Tibial nerve (tissue), 4 donors: ENCODE measurements around the gene RAB17. TPM values are rescaled to one million over a fixed set of nuclear protein-coding genes. Genes with fewer than 3 reads are reported as not detected.

Experiments
- DNase-seq, 2 donors: peaks; one replicate each; pipeline ENCODE4 v3.0.0-alpha.2; 2019; ENCODE audit warnings: low spot score in 2 of 2
- H3K27ac ChIP-seq, 4 donors: fragments of 200-600 bp; sonication (generic) in 3 of 4; one replicate each; pipeline ENCODE4 v1.5.1; 2017 to 2019; ENCODE audit warnings: mild to moderate bottlenecking in 1 of 4
- H3K27me3 ChIP-seq, 2 donors: fragments of 200-600 bp; sonication (generic) in 1 of 2; one replicate each; pipeline versions ENCODE4 v1.5.1 to v1.6.0; 2017 to 2019
- H3K36me3 ChIP-seq, 3 donors: fragments of 200-600 bp; sonication (generic); one replicate each; pipeline ENCODE4 v1.5.1; 2018 to 2019
- H3K4me1 ChIP-seq, 4 donors: fragments of 200-600 bp; sonication (generic) in 3 of 4; one replicate each; pipeline ENCODE4 v1.5.1; 2017 to 2019
- H3K4me3 ChIP-seq, 4 donors: fragments of 200-600 bp; sonication (generic) in 3 of 4; one replicate each; pipeline ENCODE4 v1.5.1; 2017 to 2019; ENCODE audit warnings: mild to moderate bottlenecking in 1 of 4, moderate library complexity in 1 of 4
- H3K9me3 ChIP-seq, 4 donors: fragments of 200-600 bp; sonication (generic) in 3 of 4; one replicate each; pipeline ENCODE4 v1.5.1; 2017 to 2019
- EP300 ChIP-seq, 2 donors: sonication (generic); formaldehyde crosslinking; IDR thresholded peaks; one replicate each; pipeline ENCODE4 v1.6.1; 2017; ENCODE audit warnings: antibody characterized with exemption in 2 of 2, mild to moderate bottlenecking in 1 of 2
- POLR2A ChIP-seq, 2 donors: fragments of 450-650 bp; IDR thresholded peaks; one replicate each; pipeline ENCODE4 v1.6.1; 2017; ENCODE audit warnings: antibody characterized with exemption in 2 of 2, mild to moderate bottlenecking in 2 of 2, moderate library complexity in 2 of 2
- WGBS, 2 donors: methylation state at CpG; one replicate each; pipeline ENCODE4 v1.1.5; 2018; 5-methylcytosine and 5-hydroxymethylcytosine counted together
- total RNA-seq, 4 donors: library from RNA; depleted of rRNA; stranded (reverse); fragments of >200 nt; gene quantifications; one replicate each; pipeline ENCODE4 v1.1.0, GENCODE V29; 2016
- TF ChIP-seq, protein P1 (sequence below), 5 experiments: fragments of 200-600 bp in 3 of 5; fragments of 450-650 bp in 2 of 5; sonication (generic) in 3 of 5; IDR thresholded peaks; one replicate each; pipeline ENCODE4 v1.5.1; 2016 to 2019; ENCODE audit warnings: antibody characterized with exemption in 5 of 5, mild to moderate bottlenecking in 3 of 5, moderate library complexity in 2 of 5

Gene RAB17
- total RNA-seq, 4 donors from 2014 or later = 0.63 to 2.1 TPM; not detected in 2

DNA sequence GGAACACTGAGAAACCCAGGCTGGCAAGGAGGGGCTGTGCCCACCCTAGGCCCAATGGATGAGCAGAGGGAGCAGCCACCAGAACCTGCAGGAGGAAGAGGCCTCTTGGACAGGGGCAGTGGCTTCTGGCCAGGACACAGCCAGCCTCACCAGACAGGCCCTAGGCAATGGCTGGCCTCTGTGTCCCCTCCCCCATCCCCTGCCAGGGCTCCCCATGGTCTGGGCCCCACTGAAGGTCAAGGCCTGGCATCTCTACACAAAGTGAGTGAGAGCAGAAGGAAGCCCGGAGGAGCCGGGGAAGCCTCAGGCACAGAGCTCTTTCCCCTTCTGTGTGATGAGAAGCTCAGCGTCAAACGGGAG lies 17.8 kb downstream of the RAB17 start:
- Histone ChIP-seq H3K36me3 (no peaks in the 10 kb centered on the region), H3K9me3 (no peaks in the 10 kb centered on the region), H3K27me3 (no peaks in the 10 kb centered on the region), H3K4me3 (no peak overlapping the region), H3K27ac (no peak overlapping the region), H3K4me1 (peaks cover 0 to 11% (median 0%) of the 10 kb centered on the region in 4 donors)
- TF ChIP-seq POLR2A (IDR thresholded peaks at IDR 0.05) (no peak), EP300 (IDR thresholded peaks at IDR 0.05) (no peak)
- TF ChIP-seq, protein P1, sequence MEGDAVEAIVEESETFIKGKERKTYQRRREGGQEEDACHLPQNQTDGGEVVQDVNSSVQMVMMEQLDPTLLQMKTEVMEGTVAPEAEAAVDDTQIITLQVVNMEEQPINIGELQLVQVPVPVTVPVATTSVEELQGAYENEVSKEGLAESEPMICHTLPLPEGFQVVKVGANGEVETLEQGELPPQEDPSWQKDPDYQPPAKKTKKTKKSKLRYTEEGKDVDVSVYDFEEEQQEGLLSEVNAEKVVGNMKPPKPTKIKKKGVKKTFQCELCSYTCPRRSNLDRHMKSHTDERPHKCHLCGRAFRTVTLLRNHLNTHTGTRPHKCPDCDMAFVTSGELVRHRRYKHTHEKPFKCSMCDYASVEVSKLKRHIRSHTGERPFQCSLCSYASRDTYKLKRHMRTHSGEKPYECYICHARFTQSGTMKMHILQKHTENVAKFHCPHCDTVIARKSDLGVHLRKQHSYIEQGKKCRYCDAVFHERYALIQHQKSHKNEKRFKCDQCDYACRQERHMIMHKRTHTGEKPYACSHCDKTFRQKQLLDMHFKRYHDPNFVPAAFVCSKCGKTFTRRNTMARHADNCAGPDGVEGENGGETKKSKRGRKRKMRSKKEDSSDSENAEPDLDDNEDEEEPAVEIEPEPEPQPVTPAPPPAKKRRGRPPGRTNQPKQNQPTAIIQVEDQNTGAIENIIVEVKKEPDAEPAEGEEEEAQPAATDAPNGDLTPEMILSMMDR (IDR thresholded peaks at IDR 0.05) = no peak
- 64 to 72% methylated on average over 4 of the region's 4 CpGs for WGBS, 2 donors
- DNase-seq = no peak

DNA sequence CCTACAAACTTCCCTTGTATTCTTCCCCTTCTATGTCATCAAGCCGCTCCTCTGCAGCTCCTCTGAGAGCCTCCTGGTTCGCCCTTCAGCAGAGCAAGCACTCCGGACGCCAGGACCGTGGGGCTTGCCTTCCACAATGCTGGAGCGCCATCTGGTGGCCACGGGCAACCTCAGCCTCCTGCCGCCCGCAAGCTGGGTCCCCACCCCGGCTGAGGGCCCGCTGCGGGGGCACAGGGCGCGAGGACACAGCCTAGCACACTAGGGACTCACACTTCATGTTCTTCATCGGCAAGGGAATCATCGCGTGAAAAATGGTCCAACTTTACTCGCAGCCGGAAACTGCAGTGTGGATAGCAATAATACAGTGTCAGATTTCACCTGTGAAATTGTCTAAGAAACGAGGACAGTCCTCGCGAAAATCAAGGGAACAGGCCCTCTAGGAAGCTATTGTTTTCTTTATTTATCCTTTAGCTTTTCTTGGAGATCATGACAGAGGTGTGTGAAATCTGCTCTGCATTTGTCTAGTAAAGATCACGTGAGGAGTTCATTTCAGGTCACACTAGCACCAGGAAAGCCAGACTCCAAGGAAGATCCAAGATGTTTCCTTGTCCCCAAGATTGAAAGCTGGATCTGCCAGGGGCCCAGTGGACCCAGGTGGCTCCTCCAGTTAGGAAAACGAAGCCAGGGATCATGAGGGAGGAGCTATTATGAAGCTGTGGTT lies 18.4 kb downstream of the RAB17 start:
- TF ChIP-seq, protein P1 (IDR thresholded peaks at IDR 0.05) = peak; percentile 91 to 99 (median 97)
- peak in 1 of 2 donors; percentile 40 for TF ChIP-seq EP300 (IDR thresholded peaks at IDR 0.05)
- no peak for TF ChIP-seq POLR2A (IDR thresholded peaks at IDR 0.05)
- DNase-seq = peak; percentile 79 to 88
- peaks cover 0 to 11% (median 0%) of the 10 kb centered on the region in 4 donors for H3K4me1 ChIP-seq
- no peak overlapping the region for H3K4me3 ChIP-seq
- H3K27me3 ChIP-seq = no peaks in the 10 kb centered on the region
- WGBS, 2 donors = 11 to 13% methylated on average over 22 to 24 of the region's 24 CpGs
- no peaks in the 10 kb centered on the region for H3K9me3 ChIP-seq
- no peaks in the 10 kb centered on the region for H3K36me3 ChIP-seq
- no peak overlapping the region for H3K27ac ChIP-seq

GRCh38 chr2:237571551-237571950 lies 19.0 kb downstream of the RAB17 start:
- Histone ChIP-seq H3K4me3 (no peak overlapping the region), H3K27me3 (no peaks in the 10 kb centered on the region), H3K4me1 (peaks cover 0 to 11% (median 0%) of the 10 kb centered on the region in 4 donors), H3K9me3 (no peaks in the 10 kb centered on the region), H3K36me3 (no peaks in the 10 kb centered on the region), H3K27ac (no peak overlapping the region)
- TF ChIP-seq EP300 (IDR thresholded peaks at IDR 0.05) (no peak), POLR2A (IDR thresholded peaks at IDR 0.05) (no peak)
- TF ChIP-seq, protein P1 (IDR thresholded peaks at IDR 0.05) = no peak
- WGBS, 2 donors = 97 to 98% methylated on average over 7 of the region's 7 CpGs
- DNase-seq = no peak

DNA sequence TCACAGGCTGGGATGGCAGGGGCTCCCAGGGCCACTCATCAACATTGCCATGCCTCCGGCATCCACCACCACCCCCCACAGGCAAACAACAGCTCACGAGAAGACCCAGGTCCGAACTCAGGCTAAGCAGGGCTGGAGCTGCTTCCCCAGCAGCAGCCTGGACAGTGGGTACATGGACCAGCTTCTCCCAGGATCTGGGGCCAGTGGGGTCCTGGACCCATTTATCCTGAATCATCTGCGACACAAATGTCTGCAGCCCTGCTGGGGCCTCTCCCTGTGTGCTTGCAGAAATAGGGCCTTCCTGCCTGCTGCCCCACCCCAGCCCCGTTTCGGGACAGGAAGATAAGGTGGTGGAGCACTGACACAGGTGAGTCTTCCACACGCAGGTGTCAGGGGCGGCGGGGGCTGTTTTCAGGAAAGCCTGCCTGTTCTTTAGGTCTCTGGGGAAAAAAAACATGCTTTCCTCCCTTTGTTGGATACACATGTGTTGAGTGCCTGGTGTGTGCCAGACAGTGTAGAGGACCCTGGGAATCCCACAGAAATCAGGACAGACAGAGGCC lies 19.7 kb downstream of the RAB17 start:
- no peaks in the 10 kb centered on the region for H3K36me3 ChIP-seq
- H3K4me3 ChIP-seq = no peak overlapping the region
- TF ChIP-seq POLR2A (IDR thresholded peaks at IDR 0.05) = no peak
- TF ChIP-seq, protein P1 (IDR thresholded peaks at IDR 0.05) = no peak
- no peak for TF ChIP-seq EP300 (IDR thresholded peaks at IDR 0.05)
- H3K27me3 ChIP-seq = no peaks in the 10 kb centered on the region
- no peaks in the 10 kb centered on the region for H3K9me3 ChIP-seq
- 81 to 92% methylated on average over 7 to 9 of the region's 9 CpGs for WGBS, 2 donors
- peaks cover 0 to 11% (median 0%) of the 10 kb centered on the region in 4 donors for H3K4me1 ChIP-seq
- H3K27ac ChIP-seq = no peak overlapping the region
- no peak for DNase-seq

DNA sequence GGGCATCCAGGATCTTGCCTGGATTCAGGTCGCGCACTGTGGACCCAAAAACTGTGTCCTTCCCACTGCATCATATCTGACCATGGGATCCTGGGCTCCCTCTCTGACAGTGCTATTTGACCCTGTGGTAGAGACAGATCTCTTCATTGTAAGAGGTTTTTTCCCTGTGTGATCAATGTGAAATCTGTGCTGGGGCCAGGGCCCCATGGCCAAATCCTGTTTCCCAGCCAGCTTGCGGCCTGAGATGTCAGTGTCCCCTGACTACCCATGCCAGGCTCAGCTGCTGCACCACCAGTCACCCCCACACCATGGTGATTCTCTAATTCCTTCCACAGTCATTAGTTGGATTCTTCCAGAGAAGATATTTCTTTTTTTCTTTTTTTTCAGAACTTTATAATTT lies 20.6 kb downstream of the RAB17 start:
- Histone ChIP-seq H3K36me3 (no peaks in the 10 kb centered on the region), H3K9me3 (no peaks in the 10 kb centered on the region), H3K27me3 (peaks cover 0 to 1% of the 10 kb centered on the region in 2 donors), H3K4me1 (peaks cover 0 to 11% (median 0%) of the 10 kb centered on the region in 4 donors), H3K27ac (no peak overlapping the region), H3K4me3 (no peak overlapping the region)
- WGBS, 2 donors = 94 to 100% methylated on average over 3 of the region's 3 CpGs
- TF ChIP-seq EP300 (IDR thresholded peaks at IDR 0.05) = no peak
- TF ChIP-seq POLR2A (IDR thresholded peaks at IDR 0.05) = no peak
- TF ChIP-seq, protein P1 (IDR thresholded peaks at IDR 0.05) = no peak
- no peak for DNase-seq
